OCI-LY1 (cell line): ENCODE measurements around the gene POU6F2.

Experiments
- H2AFZ ChIP-seq: fragments of 200-600 bp; sonication (generic), shearing (Covaris generic); 2 replicates; pipeline ENCODE4 v1.6.0; 2014; ENCODE audit warnings: antibody characterized with exemption, mild to moderate bottlenecking, low read length
- H3F3A ChIP-seq: fragments of 200-600 bp; sonication (generic), shearing (Covaris generic); 2 replicates; pipeline ENCODE4 v1.6.0; 2014; ENCODE audit warnings: mild to moderate bottlenecking, antibody characterized with exemption, low read length, moderate library complexity; ENCODE audit not compliant: insufficient read depth
- H3K27ac ChIP-seq: fragments of 200-600 bp; sonication (generic); 2 replicates; pipeline ENCODE4 v1.5.1; 2014; ENCODE audit warnings: low read length, mixed run types, mild to moderate bottlenecking, low read depth; ENCODE audit not compliant: poor library complexity, severe bottlenecking
- H3K27me3 ChIP-seq: fragments of 200-600 bp; sonication (generic); 2 replicates; pipeline ENCODE4 v1.6.0; 2014; ENCODE audit warnings: antibody characterized with exemption, mild to moderate bottlenecking, low read length, moderate library complexity; ENCODE audit not compliant: insufficient read depth
- H3K36me3 ChIP-seq: fragments of 200-600 bp; sonication (generic); 2 replicates; pipeline ENCODE4 v1.6.1; 2014; ENCODE audit warnings: mild to moderate bottlenecking, antibody characterized with exemption, low read length, moderate library complexity, mixed read lengths; ENCODE audit not compliant: insufficient read depth
- H3K4me1 ChIP-seq: fragments of 200-600 bp; sonication (generic); 2 replicates; pipeline ENCODE4 v1.5.1; 2014; ENCODE audit warnings: mild to moderate bottlenecking, low read length, moderate library complexity; ENCODE audit not compliant: insufficient read depth, severe bottlenecking
- H3K4me2 ChIP-seq: fragments of 200-600 bp; sonication (generic), shearing (Covaris generic); 2 replicates; pipeline ENCODE4 v1.6.1; 2014; ENCODE audit warnings: low read length
- H3K4me3 ChIP-seq: fragments of 200-600 bp; sonication (generic); 2 replicates; pipeline ENCODE4 v1.5.1; 2014; ENCODE audit warnings: low read length, low read depth, mild to moderate bottlenecking, mixed read lengths; ENCODE audit not compliant: poor library complexity, severe bottlenecking
- H3K79me2 ChIP-seq: fragments of 200-600 bp; shearing (Covaris generic); 2 replicates; pipeline ENCODE4 v1.6.1; 2016; ENCODE audit warnings: mixed run types, low read length, mixed read lengths; ENCODE audit not compliant: insufficient read depth
- H3K9ac ChIP-seq: fragments of 200-600 bp; sonication (generic), shearing (Covaris generic); 2 replicates; pipeline ENCODE4 v1.6.1; 2014; ENCODE audit warnings: mild to moderate bottlenecking, low read length, mixed read lengths
- H3K9me2 ChIP-seq: fragments of 200-600 bp; sonication (generic), shearing (Covaris generic); 2 replicates; pipeline ENCODE4 v1.6.1; 2014; ENCODE audit warnings: low read depth, mild to moderate bottlenecking, low read length, mixed read lengths
- H3K9me3 ChIP-seq: fragments of 200-600 bp; shearing (Covaris generic); 2 replicates; pipeline ENCODE4 v1.6.1; 2014; ENCODE audit warnings: low read length, mixed read lengths
- H4K20me1 ChIP-seq: fragments of 200-600 bp; sonication (generic), shearing (Covaris generic); 2 replicates; pipeline ENCODE4 v1.6.0; 2016; ENCODE audit warnings: mild to moderate bottlenecking, low read length; ENCODE audit not compliant: insufficient read depth
- EZH2 ChIP-seq: fragments of 200-600 bp; sonication (generic), shearing (Covaris generic); IDR thresholded peaks from 2 replicates; pipeline ENCODE4 v1.8.0; 2017; ENCODE audit warnings: borderline replicate concordance, mixed run types, mild to moderate bottlenecking, antibody characterized with exemption, low read length, moderate library complexity, mixed read lengths
- TF ChIP-seq, protein P1 (sequence below): fragments of 200-600 bp; sonication (generic), shearing (Covaris generic); IDR thresholded peaks from 2 replicates; pipeline ENCODE4 v1.5.1; 2017; ENCODE audit warnings: mild to moderate bottlenecking, antibody characterized with exemption, low read length, moderate library complexity, mixed read lengths

POU6F2 gene

DNA sequence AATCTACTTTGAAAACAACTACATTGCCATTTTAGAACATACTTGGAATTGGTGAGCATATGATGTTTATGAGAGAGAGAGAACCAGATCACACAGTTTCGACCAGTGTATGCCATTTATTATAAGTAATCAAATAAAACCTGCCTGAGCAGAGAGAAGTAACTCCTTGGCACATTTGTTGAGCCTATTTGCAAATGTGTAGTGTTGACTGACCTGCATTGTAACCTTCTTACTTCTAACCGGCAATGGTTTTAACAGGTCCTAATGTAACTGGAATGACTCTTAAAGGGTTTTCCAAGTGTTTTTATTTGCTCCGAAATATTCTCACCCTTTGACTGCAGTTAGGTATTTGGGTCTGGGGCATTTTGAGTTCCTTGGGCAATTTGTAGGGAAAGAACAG is 167.6 kb downstream of the POU6F2 start:
- H3K27me3 ChIP-seq = no peaks in the 10 kb centered on the region
- no peaks in the 10 kb centered on the region for H3F3A ChIP-seq
- no peaks in the 10 kb centered on the region for H3K79me2 ChIP-seq
- no peak overlapping the region for H3K9ac ChIP-seq
- no peaks in the 10 kb centered on the region for H4K20me1 ChIP-seq
- H3K27ac ChIP-seq = no peak overlapping the region
- H3K4me1 ChIP-seq = no peaks in the 10 kb centered on the region
- H2AFZ ChIP-seq = no peak overlapping the region
- H3K9me3 ChIP-seq = no peaks in the 10 kb centered on the region
- no peak overlapping the region for H3K4me3 ChIP-seq
- no peaks in the 10 kb centered on the region for H3K36me3 ChIP-seq
- H3K9me2 ChIP-seq = no peaks in the 10 kb centered on the region
- no peak overlapping the region for H3K4me2 ChIP-seq
- TF ChIP-seq, protein P1, sequence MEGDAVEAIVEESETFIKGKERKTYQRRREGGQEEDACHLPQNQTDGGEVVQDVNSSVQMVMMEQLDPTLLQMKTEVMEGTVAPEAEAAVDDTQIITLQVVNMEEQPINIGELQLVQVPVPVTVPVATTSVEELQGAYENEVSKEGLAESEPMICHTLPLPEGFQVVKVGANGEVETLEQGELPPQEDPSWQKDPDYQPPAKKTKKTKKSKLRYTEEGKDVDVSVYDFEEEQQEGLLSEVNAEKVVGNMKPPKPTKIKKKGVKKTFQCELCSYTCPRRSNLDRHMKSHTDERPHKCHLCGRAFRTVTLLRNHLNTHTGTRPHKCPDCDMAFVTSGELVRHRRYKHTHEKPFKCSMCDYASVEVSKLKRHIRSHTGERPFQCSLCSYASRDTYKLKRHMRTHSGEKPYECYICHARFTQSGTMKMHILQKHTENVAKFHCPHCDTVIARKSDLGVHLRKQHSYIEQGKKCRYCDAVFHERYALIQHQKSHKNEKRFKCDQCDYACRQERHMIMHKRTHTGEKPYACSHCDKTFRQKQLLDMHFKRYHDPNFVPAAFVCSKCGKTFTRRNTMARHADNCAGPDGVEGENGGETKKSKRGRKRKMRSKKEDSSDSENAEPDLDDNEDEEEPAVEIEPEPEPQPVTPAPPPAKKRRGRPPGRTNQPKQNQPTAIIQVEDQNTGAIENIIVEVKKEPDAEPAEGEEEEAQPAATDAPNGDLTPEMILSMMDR = no peak
- TF ChIP-seq EZH2 = no peak

DNA sequence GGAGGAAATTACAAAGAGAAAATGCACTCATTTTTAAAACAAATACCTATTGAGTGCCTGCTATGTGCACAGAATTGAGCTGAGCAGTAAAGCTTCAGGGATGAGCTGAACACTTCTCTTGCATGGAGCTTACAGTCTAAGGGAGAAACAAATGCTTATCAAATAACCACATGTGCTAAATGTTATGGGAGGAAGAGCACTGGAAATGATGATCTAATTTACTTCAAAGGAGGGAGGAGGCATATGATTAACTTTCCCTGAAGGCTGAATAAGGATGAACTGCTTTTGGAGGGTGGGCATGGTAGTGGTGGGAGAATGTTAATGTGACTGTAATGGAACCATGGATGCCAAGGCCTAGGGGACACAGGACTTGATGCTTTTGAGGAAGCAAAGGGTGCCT is 168.2 kb downstream of the POU6F2 start:
- no peak overlapping the region for H3K27ac ChIP-seq
- H3K4me1 ChIP-seq = no peaks in the 10 kb centered on the region
- no peak overlapping the region for H3K4me3 ChIP-seq
- H2AFZ ChIP-seq = no peak overlapping the region
- H3K9ac ChIP-seq = no peak overlapping the region
- H3K4me2 ChIP-seq = no peak overlapping the region
- H3K79me2 ChIP-seq = no peaks in the 10 kb centered on the region
- H3K9me2 ChIP-seq = no peaks in the 10 kb centered on the region
- H3K36me3 ChIP-seq = no peaks in the 10 kb centered on the region
- H3F3A ChIP-seq = no peaks in the 10 kb centered on the region
- no peaks in the 10 kb centered on the region for H3K27me3 ChIP-seq
- H3K9me3 ChIP-seq = no peaks in the 10 kb centered on the region
- no peaks in the 10 kb centered on the region for H4K20me1 ChIP-seq
- TF ChIP-seq, protein P1 = no peak
- no peak for TF ChIP-seq EZH2

DNA sequence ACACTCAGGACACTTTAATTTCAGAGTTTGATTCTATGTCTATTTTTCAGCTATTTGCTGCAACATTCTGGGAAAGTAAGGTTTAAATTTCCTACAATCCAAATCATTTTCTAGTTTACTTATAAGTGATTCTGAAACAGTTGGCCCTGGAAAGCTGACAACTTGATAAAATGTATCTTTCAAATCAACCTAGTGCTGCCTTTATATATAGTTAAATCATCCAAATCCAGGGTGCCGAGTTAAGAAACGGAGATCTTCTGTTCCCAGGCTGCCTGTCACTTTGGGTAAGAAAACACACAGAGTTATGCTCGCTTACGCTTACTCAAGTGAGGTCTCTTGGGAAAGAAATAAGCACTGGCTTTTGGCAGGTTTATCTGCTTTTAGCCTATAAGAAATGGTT is 175.0 kb downstream of the POU6F2 start:
- no peak overlapping the region for H3K4me2 ChIP-seq
- H3K9me2 ChIP-seq = no peaks in the 10 kb centered on the region
- H3K4me1 ChIP-seq = no peaks in the 10 kb centered on the region
- no peak overlapping the region for H3K9ac ChIP-seq
- no peaks in the 10 kb centered on the region for H3K79me2 ChIP-seq
- H3K4me3 ChIP-seq = no peak overlapping the region
- H3F3A ChIP-seq = no peaks in the 10 kb centered on the region
- H3K36me3 ChIP-seq = no peaks in the 10 kb centered on the region
- H2AFZ ChIP-seq = no peak overlapping the region
- no peak overlapping the region for H3K27ac ChIP-seq
- TF ChIP-seq, protein P1 = no peak
- TF ChIP-seq EZH2 = no peak
- H3K9me3 ChIP-seq = no peaks in the 10 kb centered on the region
- H4K20me1 ChIP-seq = no peaks in the 10 kb centered on the region
- H3K27me3 ChIP-seq = no peaks in the 10 kb centered on the region
